ENCODE measurements around the gene EEF2.
"Not testable (repeated sequence)": the region's sequence is repeated elsewhere in the genome, so short reads cannot be mapped to it uniquely, and the experiment has no call there.

The EEF2 gene

DNA sequence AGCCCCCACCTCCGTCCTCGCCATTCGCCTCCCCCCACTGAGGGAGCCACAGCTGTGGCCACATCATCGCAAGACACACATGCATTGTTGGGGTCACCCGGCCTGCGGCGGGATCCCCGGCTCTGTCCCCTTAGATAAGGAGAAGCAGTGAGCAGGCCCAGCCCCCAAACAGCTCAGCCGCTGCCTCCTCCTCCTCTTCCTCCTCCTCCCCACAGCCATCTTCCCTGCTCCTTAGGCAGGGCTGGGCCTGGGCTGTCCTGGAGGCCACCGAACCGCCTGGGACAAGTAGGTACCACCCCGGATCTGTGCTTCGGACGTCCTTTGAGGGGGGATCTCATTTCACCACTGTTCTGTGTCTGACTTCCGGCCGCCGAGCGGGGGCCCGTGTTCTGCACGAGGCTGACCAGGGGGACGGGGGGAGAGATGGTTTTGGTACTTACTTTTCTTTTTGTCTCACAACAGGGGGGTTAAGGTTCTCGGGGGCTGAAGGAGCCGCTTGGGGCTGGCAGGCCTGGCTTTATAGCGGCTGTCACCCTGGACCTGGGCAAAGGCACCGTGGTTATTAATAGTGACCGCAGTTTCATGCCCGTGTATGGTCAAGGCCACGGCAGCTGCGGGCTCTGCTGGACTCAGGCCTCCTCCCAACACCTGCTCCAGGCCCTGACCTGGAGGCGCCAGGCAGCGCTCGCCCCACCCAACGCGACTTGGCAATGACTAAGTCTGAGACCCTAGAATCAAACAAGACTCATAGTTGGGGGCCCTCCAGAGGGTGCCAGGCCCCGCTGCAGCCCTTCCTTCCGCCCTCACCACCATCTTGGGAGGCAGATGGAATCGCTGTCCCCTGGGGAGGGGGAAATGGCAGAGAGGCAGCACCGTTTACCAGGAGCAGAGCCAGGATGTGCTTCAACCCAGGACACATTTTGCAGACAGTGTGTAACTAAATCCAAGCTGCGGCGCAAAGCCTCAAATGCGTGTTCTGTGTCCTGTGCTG, 34.1 kb downstream of the EEF2 start:
- no peak overlapping the region for H3K27ac ChIP-seq (ENCODE audit: poor library complexity, severe bottlenecking)
- no peak for TF ChIP-seq CTCF (IDR thresholded peaks at IDR 0.05; ENCODE audit: poor library complexity, severe bottlenecking)
- H3K27me3 ChIP-seq (ENCODE audit: insufficient read depth, poor library complexity, severe bottlenecking), result no peaks in the 10 kb centered on the region
- DNase-seq (ENCODE audit: low spot score), result no peak
- no peaks in the 10 kb centered on the region for H3K36me3 ChIP-seq (ENCODE audit: low read depth)
- 0 out of 3 replicates have a peak, but pooled peaks have one; percentile 24 for ATAC-seq (ENCODE audit: low read depth)
- H3K4me3 ChIP-seq (ENCODE audit: severe bottlenecking), result no peak overlapping the region
- no peaks in the 10 kb centered on the region for H3K4me1 ChIP-seq (ENCODE audit: insufficient read depth, poor library complexity, severe bottlenecking)
- no peaks in the 10 kb centered on the region for H3K9me3 ChIP-seq (ENCODE audit: severe bottlenecking)

DNA sequence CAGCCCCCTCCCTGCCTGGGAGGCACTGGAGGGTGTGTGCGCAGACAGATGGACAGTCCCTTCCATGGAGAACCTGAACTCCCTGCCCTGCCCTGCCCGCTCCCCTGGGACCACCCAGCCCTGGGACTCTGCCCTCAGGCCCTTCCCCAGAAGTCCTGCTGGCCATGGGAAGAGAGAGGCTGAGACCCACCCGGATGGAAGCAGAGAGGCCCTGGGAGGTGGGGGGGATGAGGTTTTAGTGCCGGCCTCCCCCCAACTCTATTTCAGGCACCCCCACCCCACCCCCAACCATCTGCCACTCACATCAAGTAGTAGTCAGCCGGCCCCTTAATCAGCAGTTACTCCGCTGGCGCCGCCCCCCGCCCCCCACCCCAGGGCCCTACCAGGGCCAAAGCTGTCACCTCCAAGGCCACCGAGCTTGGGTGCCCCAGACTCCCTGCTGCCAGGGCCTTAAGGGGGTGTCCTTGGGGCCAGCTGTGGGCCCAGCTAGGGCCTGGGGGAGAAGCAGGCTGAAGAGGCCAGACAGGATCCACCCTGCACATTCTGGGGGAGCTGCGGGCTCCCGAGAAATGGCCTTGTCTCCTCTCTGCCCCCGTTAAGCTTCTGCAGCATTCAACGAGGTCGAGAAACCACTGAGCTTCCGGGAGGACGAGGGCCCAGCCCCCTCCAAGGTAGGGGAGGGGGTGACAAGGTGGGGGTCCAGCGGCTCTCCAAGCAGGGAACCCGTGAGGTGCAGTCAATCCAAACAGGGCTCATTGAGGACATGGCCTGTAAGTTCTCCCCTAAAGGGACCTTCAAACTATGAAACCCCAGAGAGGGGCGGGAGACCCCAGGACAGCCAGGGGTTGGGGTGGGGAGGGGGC, 35.0 kb downstream of the EEF2 start:
- Histone ChIP-seq H3K4me1 (ENCODE audit: insufficient read depth, poor library complexity, severe bottlenecking) (no peaks in the 10 kb centered on the region), H3K4me3 (ENCODE audit: severe bottlenecking) (no peak overlapping the region), H3K36me3 (ENCODE audit: low read depth) (no peaks in the 10 kb centered on the region), H3K27me3 (ENCODE audit: insufficient read depth, poor library complexity, severe bottlenecking) (no peaks in the 10 kb centered on the region), H3K9me3 (ENCODE audit: severe bottlenecking) (no peaks in the 10 kb centered on the region), H3K27ac (ENCODE audit: poor library complexity, severe bottlenecking) (no peak overlapping the region)
- no peak for TF ChIP-seq CTCF (IDR thresholded peaks at IDR 0.05; ENCODE audit: poor library complexity, severe bottlenecking)
- DNase-seq (ENCODE audit: low spot score), result no peak
- no peak for ATAC-seq (ENCODE audit: low read depth)

GRCh38 chr19:3949294-3949693, 36.0 kb downstream of the EEF2 start:
- ATAC-seq (ENCODE audit: low read depth) (no peak), DNase-seq (ENCODE audit: low spot score) (no peak)
- no peak for TF ChIP-seq CTCF (IDR thresholded peaks at IDR 0.05; ENCODE audit: poor library complexity, severe bottlenecking)
- Histone ChIP-seq H3K4me3 (ENCODE audit: severe bottlenecking) (no peak overlapping the region), H3K27me3 (ENCODE audit: insufficient read depth, poor library complexity, severe bottlenecking) (no peaks in the 10 kb centered on the region), H3K4me1 (ENCODE audit: insufficient read depth, poor library complexity, severe bottlenecking) (no peaks in the 10 kb centered on the region), H3K9me3 (ENCODE audit: severe bottlenecking) (no peaks in the 10 kb centered on the region), H3K27ac (ENCODE audit: poor library complexity, severe bottlenecking) (no peak overlapping the region), H3K36me3 (ENCODE audit: low read depth) (no peaks in the 10 kb centered on the region)

GRCh38 chr19:3947316-3947933, 37.8 kb downstream of the EEF2 start:
- ATAC-seq (ENCODE audit: low read depth); H3K4me3 ChIP-seq (ENCODE audit: severe bottlenecking); H3K27ac ChIP-seq (ENCODE audit: poor library complexity, severe bottlenecking); H3K9me3 ChIP-seq (ENCODE audit: severe bottlenecking); H3K36me3 ChIP-seq (ENCODE audit: low read depth); H3K27me3 ChIP-seq (ENCODE audit: insufficient read depth, poor library complexity, severe bottlenecking); H3K4me1 ChIP-seq (ENCODE audit: insufficient read depth, poor library complexity, severe bottlenecking); DNase-seq (ENCODE audit: low spot score): not testable (repeated sequence)

- H3K27me3 ChIP-seq (ENCODE audit: insufficient read depth, poor library complexity, severe bottlenecking), result no peaks in the 10 kb centered on the region
- no peaks in the 10 kb centered on the region for H3K4me1 ChIP-seq (ENCODE audit: insufficient read depth, poor library complexity, severe bottlenecking)
- DNase-seq (ENCODE audit: low spot score) (no peak), ATAC-seq (ENCODE audit: low read depth) (no peak)
- H3K9me3 ChIP-seq (ENCODE audit: severe bottlenecking), result no peaks in the 10 kb centered on the region
- no peaks in the 10 kb centered on the region for H3K36me3 ChIP-seq (ENCODE audit: low read depth)
- no peak overlapping the region for H3K27ac ChIP-seq (ENCODE audit: poor library complexity, severe bottlenecking)
- H3K4me3 ChIP-seq (ENCODE audit: severe bottlenecking), result no peak overlapping the region
- TF ChIP-seq CTCF (IDR thresholded peaks at IDR 0.05; ENCODE audit: poor library complexity, severe bottlenecking), result no peak
These were observed 39.4 kb downstream of the EEF2 start for GRCh38 chr19:3945838-3946237.

Data from RWPE2 (cell line).